ENCODE data around the gene SKIDA1. TPM values are rescaled to one million over a fixed set of nuclear protein-coding genes. Genes with fewer than 3 reads are reported as not detected.
A peak's percentile ranks its signal among the peaks of the same experiment; 100 is the strongest.

Gene SKIDA1
- total and polyA plus RNA-seq, 4 donors = 0.10 to 1.6 (median 0.80) TPM

DNA sequence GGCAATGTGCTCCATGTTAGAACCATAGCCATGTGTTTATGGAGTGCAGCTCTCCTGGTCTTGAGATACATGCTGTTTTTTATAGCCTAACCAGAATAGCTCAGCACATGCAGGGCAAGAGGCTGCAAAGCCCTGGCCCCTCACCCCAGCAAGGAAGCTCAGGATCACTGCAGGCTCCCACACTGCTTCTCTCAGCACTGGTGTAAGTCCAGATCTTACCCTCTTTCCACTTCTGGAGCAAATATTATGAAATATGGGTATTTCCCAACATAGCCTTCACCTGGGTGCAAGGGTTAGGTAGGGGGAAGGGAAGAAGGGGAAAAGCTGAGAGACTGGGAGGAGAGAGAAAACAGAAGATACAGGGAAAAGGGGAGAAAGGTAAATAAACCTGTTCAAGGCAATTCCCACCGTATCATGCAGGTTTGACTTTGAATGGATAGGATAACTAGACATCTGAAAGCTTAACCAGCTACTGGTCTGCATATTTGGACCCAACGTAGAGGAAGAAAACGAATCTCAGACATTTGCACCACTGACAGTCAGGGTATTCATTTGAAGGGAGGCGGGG, 19.7 kb downstream of the SKIDA1 start:
- H3K36me3 ChIP-seq (ENCODE audit: control insufficient read depth in 4 of 4, insufficient read depth in 4 of 4, low read length in 4 of 4) = no peaks in the 10 kb centered on the region

DNA sequence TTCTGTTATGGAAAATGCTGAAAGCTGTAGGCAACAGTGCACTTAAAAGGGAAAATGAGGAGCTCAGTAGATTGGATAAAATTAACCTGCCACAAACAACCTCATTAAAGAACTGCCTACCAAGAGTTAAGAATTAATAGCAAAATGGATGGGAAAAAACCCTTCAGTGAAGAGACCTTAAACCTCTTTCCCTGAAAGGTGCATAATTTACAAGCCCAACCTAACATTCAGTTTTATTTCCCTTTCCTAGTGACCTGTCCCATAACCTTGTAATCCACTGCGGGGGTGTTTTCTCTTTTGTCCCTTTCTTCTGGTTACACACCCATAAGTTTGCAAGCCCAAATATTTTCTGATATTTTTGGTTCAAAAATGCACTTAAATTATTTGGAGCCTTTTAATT, 21.9 kb downstream of the SKIDA1 start:
- Histone ChIP-seq H3K4me1 (ENCODE audit: control insufficient read depth in 5 of 5, insufficient read depth in 5 of 5, low read length in 5 of 5) (peaks cover 0 to 31% (median 3%) of the 10 kb centered on the region in 5 donors), H3K9me3 (ENCODE audit: control insufficient read depth in 4 of 4, insufficient read depth in 3 of 4, low read length in 3 of 4) (no peaks in the 10 kb centered on the region), H3K9ac (ENCODE audit: insufficient read depth in 1 of 2, low read length in 2 of 2) (no peak overlapping the region), H3K27ac (ENCODE audit: low read depth in 1 of 2, low read length in 1 of 2) (no peak overlapping the region), H3K36me3 (ENCODE audit: control insufficient read depth in 4 of 4, insufficient read depth in 4 of 4, low read length in 4 of 4) (no peaks in the 10 kb centered on the region), H3K27me3 (ENCODE audit: control insufficient read depth in 3 of 3, insufficient read depth in 3 of 3, low read length in 2 of 3) (no peaks in the 10 kb centered on the region), H3K4me3 (no peak overlapping the region)
- WGBS, 2 donors = 83 to 94% methylated on average over 1 of the region's 1 CpG
- no peak for DNase-seq
- TF ChIP-seq, protein P1, sequence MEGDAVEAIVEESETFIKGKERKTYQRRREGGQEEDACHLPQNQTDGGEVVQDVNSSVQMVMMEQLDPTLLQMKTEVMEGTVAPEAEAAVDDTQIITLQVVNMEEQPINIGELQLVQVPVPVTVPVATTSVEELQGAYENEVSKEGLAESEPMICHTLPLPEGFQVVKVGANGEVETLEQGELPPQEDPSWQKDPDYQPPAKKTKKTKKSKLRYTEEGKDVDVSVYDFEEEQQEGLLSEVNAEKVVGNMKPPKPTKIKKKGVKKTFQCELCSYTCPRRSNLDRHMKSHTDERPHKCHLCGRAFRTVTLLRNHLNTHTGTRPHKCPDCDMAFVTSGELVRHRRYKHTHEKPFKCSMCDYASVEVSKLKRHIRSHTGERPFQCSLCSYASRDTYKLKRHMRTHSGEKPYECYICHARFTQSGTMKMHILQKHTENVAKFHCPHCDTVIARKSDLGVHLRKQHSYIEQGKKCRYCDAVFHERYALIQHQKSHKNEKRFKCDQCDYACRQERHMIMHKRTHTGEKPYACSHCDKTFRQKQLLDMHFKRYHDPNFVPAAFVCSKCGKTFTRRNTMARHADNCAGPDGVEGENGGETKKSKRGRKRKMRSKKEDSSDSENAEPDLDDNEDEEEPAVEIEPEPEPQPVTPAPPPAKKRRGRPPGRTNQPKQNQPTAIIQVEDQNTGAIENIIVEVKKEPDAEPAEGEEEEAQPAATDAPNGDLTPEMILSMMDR (IDR thresholded peaks at IDR 0.05; ENCODE audit: control extremely low read depth, extremely low read depth) = no peak
- no peak for ATAC-seq (ENCODE audit: insufficient read depth, low FRiP score)

More for the DNA sequence above, 19.7 kb downstream of the SKIDA1 start:
- Histone ChIP-seq H3K4me1 (ENCODE audit: control insufficient read depth in 5 of 5, insufficient read depth in 5 of 5, low read length in 5 of 5) (peaks cover 0 to 37% (median 1%) of the 10 kb centered on the region in 5 donors), H3K27ac (ENCODE audit: low read depth in 1 of 2, low read length in 1 of 2) (no peak overlapping the region), H3K27me3 (ENCODE audit: control insufficient read depth in 3 of 3, insufficient read depth in 3 of 3, low read length in 2 of 3) (no peaks in the 10 kb centered on the region), H3K4me3 (no peak overlapping the region), H3K9me3 (ENCODE audit: control insufficient read depth in 4 of 4, insufficient read depth in 3 of 4, low read length in 3 of 4) (no peaks in the 10 kb centered on the region), H3K9ac (ENCODE audit: insufficient read depth in 1 of 2, low read length in 2 of 2) (no peak overlapping the region)
- TF ChIP-seq, protein P1 (IDR thresholded peaks at IDR 0.05; ENCODE audit: control extremely low read depth, extremely low read depth) = no peak
- peak; percentile 14 for ATAC-seq (ENCODE audit: insufficient read depth, low FRiP score)
- peak in 2 of 3 donors; percentile 12 to 23 for DNase-seq
- 60 to 74% methylated on average over 4 of the region's 4 CpGs for WGBS, 2 donors

DNA sequence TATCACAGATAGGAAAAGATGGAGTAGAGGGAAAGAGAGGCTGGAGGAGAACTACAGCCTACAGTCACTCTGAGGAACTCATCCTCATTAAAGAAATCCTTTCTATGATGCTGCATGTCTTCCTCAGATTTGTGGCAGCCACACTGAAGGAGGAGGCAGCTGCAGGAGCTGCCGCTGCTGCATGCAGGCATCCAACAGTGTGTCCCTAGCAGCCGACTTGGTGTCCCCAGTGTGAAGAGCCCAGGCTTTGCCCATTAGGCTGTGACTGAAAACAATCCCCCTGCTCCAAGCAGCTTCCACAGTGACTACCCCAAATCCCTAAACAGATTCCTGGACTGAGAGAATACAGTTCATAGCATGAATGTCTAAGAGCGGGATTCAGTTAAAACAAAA, 23.1 kb downstream of the SKIDA1 start:
- Histone ChIP-seq H3K27me3 (ENCODE audit: control insufficient read depth in 3 of 3, insufficient read depth in 3 of 3, low read length in 2 of 3) (no peaks in the 10 kb centered on the region), H3K9ac (ENCODE audit: insufficient read depth in 1 of 2, low read length in 2 of 2) (no peak overlapping the region), H3K4me3 (no peak overlapping the region), H3K27ac (ENCODE audit: low read depth in 1 of 2, low read length in 1 of 2) (no peak overlapping the region), H3K36me3 (ENCODE audit: control insufficient read depth in 4 of 4, insufficient read depth in 4 of 4, low read length in 4 of 4) (no peaks in the 10 kb centered on the region), H3K9me3 (ENCODE audit: control insufficient read depth in 4 of 4, insufficient read depth in 3 of 4, low read length in 3 of 4) (no peaks in the 10 kb centered on the region), H3K4me1 (ENCODE audit: control insufficient read depth in 5 of 5, insufficient read depth in 5 of 5, low read length in 5 of 5) (peaks cover 0 to 22% (median 3%) of the 10 kb centered on the region in 5 donors)
- TF ChIP-seq, protein P1 (IDR thresholded peaks at IDR 0.05; ENCODE audit: control extremely low read depth, extremely low read depth) = no peak
- WGBS, 2 donors = 95 to 96% methylated on average over 3 of the region's 3 CpGs
- DNase-seq (no peak), ATAC-seq (ENCODE audit: insufficient read depth, low FRiP score) (no peak)

All from lung (tissue), 12 donors.